K562 (cell line): Measurements from ENCODE around the gene LGALS12. TPM values are rescaled to one million over a fixed set of nuclear protein-coding genes. Genes with fewer than 3 reads are reported as not detected.
A peak's percentile ranks its signal among the peaks of the same experiment; 100 is the strongest.

Source experiments
- ARID2 ChIP-seq: fragments of 450-650 bp; IDR thresholded peaks from 2 replicates; pipeline ENCODE4 v1.6.1; 2017; ENCODE audit warnings: antibody characterized with exemption, mild to moderate bottlenecking
- ARNT ChIP-seq, 2 experiments: fragments of 450-650 bp; IDR thresholded peaks; 2 replicates each; pipeline ENCODE4 v1.6.1; 2016; ENCODE audit warnings: mild to moderate bottlenecking in 1 of 2
- ASH1L ChIP-seq: fragments of 450-650 bp; IDR thresholded peaks from 2 replicates; pipeline ENCODE4 v1.6.1; 2018; ENCODE audit warnings: borderline replicate concordance, mild to moderate bottlenecking, low read depth; ENCODE audit not compliant: partially characterized antibody
- CC2D1A ChIP-seq: fragments of 450-650 bp; IDR thresholded peaks from 2 replicates; pipeline ENCODE4 v1.6.1; 2017; ENCODE audit warnings: mild to moderate bottlenecking
- EHMT2 ChIP-seq: fragments of 450-650 bp; IDR thresholded peaks from 2 replicates; pipeline ENCODE4 v1.6.1; 2018; ENCODE audit warnings: antibody characterized with exemption
- ETV1 ChIP-seq: fragments of 450-650 bp; conservative IDR thresholded peaks from 2 replicates; pipeline ENCODE4 v1.6.1; 2016; ENCODE audit warnings: missing genetic modification characterization, control low read depth, low read depth, missing compliant biosample characterization
- L3MBTL2 ChIP-seq: fragments of 450-650 bp; IDR thresholded peaks from 2 replicates; pipeline ENCODE4 v1.6.1; 2016; ENCODE audit warnings: mild to moderate bottlenecking, moderate library complexity
- MTA3 ChIP-seq: fragments of 450-650 bp; formaldehyde crosslinking; IDR thresholded peaks from 2 replicates; pipeline ENCODE4 v1.6.1; 2017; ENCODE audit warnings: mild to moderate bottlenecking, borderline replicate concordance
- NBN ChIP-seq: fragments of 450-650 bp; IDR thresholded peaks from 2 replicates; pipeline ENCODE4 v1.6.1; 2016; ENCODE audit warnings: low read depth, mild to moderate bottlenecking
- NFATC3 ChIP-seq: fragments of 450-650 bp; IDR thresholded peaks from 2 replicates; pipeline ENCODE4 v1.6.1; 2017; ENCODE audit warnings: mild to moderate bottlenecking
- NFE2 ChIP-seq: IDR thresholded peaks from 2 replicates; pipeline ENCODE4 v1.6.1; 2014; ENCODE audit warnings: antibody characterized with exemption, low read depth
- RAD21 ChIP-seq, 2 experiments: fragments of 250-450 bp in 1 of 2; fragments of 450-650 bp in 1 of 2; sonication (Bioruptor Pico) in 1 of 2; formaldehyde crosslinking in 1 of 2; IDR thresholded peaks in 1 of 2; conservative IDR thresholded peaks in 1 of 2; 2 replicates each; pipeline versions ENCODE4 v1.4.0 to v1.8.0; 2020 to 2022; ENCODE audit warnings: mild to moderate bottlenecking in 2 of 2, moderate library complexity in 1 of 2
- RBM39 ChIP-seq: fragments of 200-400 bp; formaldehyde crosslinking; optimal IDR thresholded peaks from 2 replicates; pipeline ENCODE3; 2018; ENCODE audit warnings: low read depth, low read length
- RCOR1 ChIP-seq, 2 experiments: IDR thresholded peaks; 2 replicates each; pipeline ENCODE4 v1.6.1; 2012; ENCODE audit warnings: low read depth in 2 of 2, low read length in 2 of 2, borderline replicate concordance in 1 of 2, improper control_type of control experiment in 1 of 2
- SMARCE1 ChIP-seq: fragments of 450-650 bp; IDR thresholded peaks from 2 replicates; pipeline ENCODE4 v1.7.1; 2016; ENCODE audit warnings: mild to moderate bottlenecking
- SMC3 ChIP-seq: conservative IDR thresholded peaks from 2 replicates; pipeline ENCODE4 v1.6.1; 2011; ENCODE audit warnings: low read depth, low read length, improper control_type of control experiment; ENCODE audit not compliant: insufficient read depth
- TEAD4 ChIP-seq, 2 experiments: sonication (generic) in 1 of 2; formaldehyde crosslinking in 1 of 2; IDR thresholded peaks; 2 replicates each; pipeline versions ENCODE4 v1.6.1 to v1.8.0; 2012 to 2022; ENCODE audit warnings: borderline replicate concordance in 1 of 2, inconsistent platforms in 1 of 2, low read length in 1 of 2, mild to moderate bottlenecking in 1 of 2, missing genetic modification reagents in 1 of 2
- TOE1 ChIP-seq, 2 experiments: fragments of 450-650 bp in 1 of 2; sonication (generic) in 1 of 2; formaldehyde crosslinking in 1 of 2; IDR thresholded peaks; 2 replicates each; pipeline versions ENCODE4 v1.7.1 to v1.8.0; 2016 to 2022; ENCODE audit warnings: borderline replicate concordance in 2 of 2, mild to moderate bottlenecking in 2 of 2, antibody characterized with exemption in 1 of 2, inconsistent platforms in 1 of 2, low read depth in 1 of 2, missing genetic modification reagents in 1 of 2, moderate library complexity in 1 of 2
- YY1 ChIP-seq, 3 experiments: IDR thresholded peaks; 2 replicates each; pipeline ENCODE4 v1.6.1; 2011; ENCODE audit warnings: low read length in 2 of 3, mild to moderate bottlenecking in 2 of 3, moderate library complexity in 2 of 3, borderline replicate concordance in 1 of 3, control low read depth in 1 of 3, low read depth in 1 of 3; ENCODE audit not compliant: insufficient read depth in 3 of 3, insufficient replicate concordance in 2 of 3, control insufficient read depth in 1 of 3, insufficient read length in 1 of 3; ENCODE audit errors: extremely low read depth in 1 of 3
- ZBTB11 ChIP-seq, 3 experiments: fragments of 200-800 bp in 1 of 3; fragments of 250-450 bp in 1 of 3; fragments of 450-650 bp in 1 of 3; sonication (Bioruptor Pico) in 1 of 3; sonication (Bioruptor generic) in 1 of 3; formaldehyde crosslinking in 1 of 3; IDR thresholded peaks; 2 replicates each; pipeline versions ENCODE4 v1.6.1 to v1.8.0; 2016 to 2022; ENCODE audit warnings: mild to moderate bottlenecking in 2 of 3, missing genetic modification characterization in 2 of 3, missing compliant biosample characterization in 1 of 3, moderate library complexity in 1 of 3
- ZNF263 ChIP-seq: sonication (generic); formaldehyde crosslinking; IDR thresholded peaks from 2 replicates; pipeline ENCODE4 v1.8.0; 2022; ENCODE audit warnings: mild to moderate bottlenecking, missing genetic modification reagents, borderline replicate concordance
- ZNF408 ChIP-seq: fragments of 250-450 bp; sonication (Bioruptor Pico); IDR thresholded peaks from 2 replicates; pipeline ENCODE4 v1.4.0; 2020; ENCODE audit warnings: low read depth, mild to moderate bottlenecking, moderate library complexity
- polyA plus RNA-seq, 8 experiments: library from polyadenylated mRNA; depleted of rRNA in 4 of 8; stranded (reverse) in 5 of 8; unstranded in 3 of 8; fragments of >200 nt; fragmentation: Nextera tagmentation in 2 of 8; fragmentation: Illumina TruSeq in 1 of 8; extraction: Ambion mirVana in 2 of 8; extraction: Trizol in 1 of 8; gene quantifications; 2 replicates each; pipeline versions ENCODE4 v1.2.1 to v1.2.3, GENCODE V29; 2011 to 2014; ENCODE audit warnings: inconsistent platforms in 1 of 8, missing spikeins in 1 of 8
- total RNA-seq, 7 experiments: library from RNA; depleted of rRNA in 6 of 7; stranded (reverse); fragments of >200 nt in 6 of 7; fragmentation: Illumina TruSeq in 2 of 7; extraction: Trizol in 2 of 7; gene quantifications; 2 replicates each; pipeline versions ENCODE4 v1.2.1 to v1.2.3, GENCODE V29; 2011 to 2021; ENCODE audit warnings: low replicate concordance in 1 of 7

LGALS12 gene
- total and polyA plus RNA-seq, 9 of the 15 experiments (the other 6 are each of a cell fraction or from before 2014, with no cell fraction given): 0.66 to 8.0 (median 5.0) TPM

DNA sequence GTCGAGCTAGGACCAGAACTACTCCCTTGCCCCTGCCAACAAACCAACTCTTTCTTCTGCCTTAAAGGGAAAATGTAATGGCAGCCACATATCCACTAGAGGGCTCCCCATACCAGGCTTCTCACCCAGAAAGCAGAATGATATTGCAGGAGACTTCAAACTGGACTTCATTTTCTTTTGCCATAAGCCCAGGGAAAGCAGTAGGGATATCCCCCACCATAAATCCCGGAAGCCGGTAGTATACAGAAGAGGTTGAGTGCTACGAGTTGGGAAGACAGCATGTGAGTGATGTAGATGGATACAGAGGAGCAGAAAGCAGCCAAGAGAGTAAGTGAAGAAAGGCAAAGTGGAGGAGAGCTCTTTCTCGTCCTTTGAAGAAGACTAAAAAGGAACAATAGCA, 27.0 kb upstream of the LGALS12 start (continued):
- TF ChIP-seq RAD21 (CRISPR knock-in tag; conservative IDR thresholded peaks at IDR 0.05 in 1 of 2, IDR thresholded peaks at IDR 0.05 in 1 of 2) (peak; percentile 99), YY1 (IDR thresholded peaks at IDR 0.05; ENCODE audit: borderline replicate concordance in 1 of 3, control insufficient read depth in 1 of 3, extremely low read depth in 1 of 3, insufficient read depth in 3 of 3, insufficient read length in 1 of 3, insufficient replicate concordance in 2 of 3, low read depth in 1 of 3, low read length in 2 of 3) (peak in 1 of 3 experiments; percentile 32), NFATC3 (0 out of 2 replicates have a peak, but pooled peaks have one; percentile 32), MTA3 (0 out of 2 replicates have a peak, but pooled peaks have one; percentile 20), RBM39 (peak; percentile 55), ARID2 (peak; percentile 99), NFE2 (0 out of 2 replicates have a peak, but pooled peaks have one; percentile 12), EHMT2 (peak; percentile 60), SMARCE1 (no peak), TEAD4 (IDR thresholded peaks at IDR 0.05; ENCODE audit: low read length) (peak; percentile 37; the same call in 1 of the 2 replicates), TEAD4 (CRISPR knock-in tag; IDR thresholded peaks at IDR 0.05; ENCODE audit: borderline replicate concordance) (no peak), L3MBTL2 (0 out of 2 replicates have a peak, but pooled peaks have one; percentile 43), CC2D1A (peak; percentile 89), ZNF408 (CRISPR knock-in tag) (no peak), TOE1 (IDR thresholded peaks at IDR 0.05; ENCODE audit: borderline replicate concordance) (peak; percentile 58; the same call in 1 of the 2 replicates), TOE1 (CRISPR knock-in tag; IDR thresholded peaks at IDR 0.05; ENCODE audit: borderline replicate concordance, low read depth) (no peak), SMC3 (peak; percentile 94), ASH1L (peak; percentile 15), ZBTB11 (CRISPR knock-in tag; IDR thresholded peaks at IDR 0.05) (no peak), ZNF263 (CRISPR knock-in tag) (no peak), RCOR1 (IDR thresholded peaks at IDR 0.05; ENCODE audit: borderline replicate concordance in 1 of 2, low read depth in 2 of 2, low read length in 2 of 2) (peak in 1 of 2 experiments; percentile 8; a peak in 1 of 4 replicates), ARNT (IDR thresholded peaks at IDR 0.05) (peak in 1 of 2 experiments; percentile 55; a peak in 1 of 4 replicates), NBN (peak; percentile 80), ETV1 (tag) (0 out of 2 replicates have a peak, but pooled peaks have one; percentile 10)
